Uterus (tissue), 2 donors: ENCODE results near the gene TMEM164.

ENCODE experiments used
- POLR2A ChIP-seq, 2 donors: fragments of 450-650 bp; IDR thresholded peaks; one replicate each; pipeline ENCODE4 v1.6.1; 2016; ENCODE audit warnings: antibody characterized with exemption in 2 of 2, mild to moderate bottlenecking in 1 of 2, moderate library complexity in 1 of 2
- TF ChIP-seq, protein P1 (sequence below), 4 experiments: fragments of 200-600 bp in 2 of 4; fragments of 450-650 bp in 2 of 4; sonication (generic) in 2 of 4; IDR thresholded peaks; one replicate each; pipeline ENCODE4 v1.5.1; 2016 to 2019; ENCODE audit warnings: antibody characterized with exemption in 4 of 4, mild to moderate bottlenecking in 2 of 4, moderate library complexity in 1 of 4

DNA sequence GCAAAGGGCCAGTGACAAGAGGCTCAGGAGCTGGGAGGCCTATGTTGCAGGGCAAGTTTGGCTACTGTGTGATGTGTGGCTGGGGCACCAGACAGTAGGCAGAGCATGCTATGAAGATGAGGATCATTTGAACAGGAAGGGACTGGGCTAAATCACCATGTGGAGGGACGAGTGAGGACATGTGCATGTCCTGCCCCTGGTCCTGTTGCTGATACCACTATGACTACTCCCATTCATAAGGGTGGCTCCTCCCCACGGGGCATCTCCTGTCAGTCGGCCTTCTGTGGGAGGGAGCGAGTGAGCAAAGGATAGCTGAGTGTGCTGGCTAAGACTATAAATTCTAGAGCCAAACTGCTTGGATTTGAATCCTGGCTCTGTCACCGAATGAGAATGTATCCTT is 139.2 kb downstream of the TMEM164 start:
- TF ChIP-seq, protein P1, sequence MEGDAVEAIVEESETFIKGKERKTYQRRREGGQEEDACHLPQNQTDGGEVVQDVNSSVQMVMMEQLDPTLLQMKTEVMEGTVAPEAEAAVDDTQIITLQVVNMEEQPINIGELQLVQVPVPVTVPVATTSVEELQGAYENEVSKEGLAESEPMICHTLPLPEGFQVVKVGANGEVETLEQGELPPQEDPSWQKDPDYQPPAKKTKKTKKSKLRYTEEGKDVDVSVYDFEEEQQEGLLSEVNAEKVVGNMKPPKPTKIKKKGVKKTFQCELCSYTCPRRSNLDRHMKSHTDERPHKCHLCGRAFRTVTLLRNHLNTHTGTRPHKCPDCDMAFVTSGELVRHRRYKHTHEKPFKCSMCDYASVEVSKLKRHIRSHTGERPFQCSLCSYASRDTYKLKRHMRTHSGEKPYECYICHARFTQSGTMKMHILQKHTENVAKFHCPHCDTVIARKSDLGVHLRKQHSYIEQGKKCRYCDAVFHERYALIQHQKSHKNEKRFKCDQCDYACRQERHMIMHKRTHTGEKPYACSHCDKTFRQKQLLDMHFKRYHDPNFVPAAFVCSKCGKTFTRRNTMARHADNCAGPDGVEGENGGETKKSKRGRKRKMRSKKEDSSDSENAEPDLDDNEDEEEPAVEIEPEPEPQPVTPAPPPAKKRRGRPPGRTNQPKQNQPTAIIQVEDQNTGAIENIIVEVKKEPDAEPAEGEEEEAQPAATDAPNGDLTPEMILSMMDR (IDR thresholded peaks at IDR 0.05): no peak
- no peak for TF ChIP-seq POLR2A (IDR thresholded peaks at IDR 0.05)
